K562 (cell line): ENCODE data around the gene SAP130. TPM values are rescaled to one million over a fixed set of nuclear protein-coding genes. Genes with fewer than 3 reads are reported as not detected.

Experiments used
- ARID1B ChIP-seq: fragments of 450-650 bp; IDR thresholded peaks from 2 replicates; pipeline ENCODE4 v1.6.1; 2016; ENCODE audit warnings: antibody characterized with exemption, mild to moderate bottlenecking, inconsistent platforms
- BCOR ChIP-seq: fragments of 450-650 bp; IDR thresholded peaks from 2 replicates; pipeline ENCODE4 v1.6.1; 2016
- BRD4 ChIP-seq: fragments of 200-600 bp; sonication (generic); IDR thresholded peaks from 2 replicates; pipeline ENCODE4 v1.6.1; 2017; ENCODE audit warnings: inconsistent platforms
- CCNT2 ChIP-seq: IDR thresholded peaks from 2 replicates; pipeline ENCODE4 v1.6.1; 2011; ENCODE audit warnings: borderline replicate concordance, low read depth, mild to moderate bottlenecking, moderate library complexity, mixed read lengths, low read length; ENCODE audit not compliant: insufficient read length; ENCODE audit errors: extremely low read depth
- CHCHD3 ChIP-seq: fragments of 250-450 bp; sonication (Bioruptor Pico); IDR thresholded peaks from 2 replicates; pipeline ENCODE4 v2.1.2; 2022; ENCODE audit warnings: mild to moderate bottlenecking
- CREBBP ChIP-seq: IDR thresholded peaks from one replicate; pipeline ENCODE4 v1.6.1; 2012; ENCODE audit warnings: low read depth, mild to moderate bottlenecking, control low read depth, inconsistent platforms, low read length
- FOSL1 ChIP-seq: fragments of 200-800 bp; sonication (Bioruptor generic); conservative IDR thresholded peaks from 2 replicates; pipeline ENCODE4 v1.6.1; 2016; ENCODE audit warnings: missing genetic modification characterization, missing compliant biosample characterization
- GABPA ChIP-seq: fragments of 200-800 bp; sonication (Bioruptor generic); conservative IDR thresholded peaks from 2 replicates; pipeline ENCODE4 v1.6.1; 2016; ENCODE audit warnings: low read depth, missing genetic modification characterization, missing compliant biosample characterization
- JUN ChIP-seq, 2 experiments: sonication (generic) in 1 of 2; formaldehyde crosslinking in 1 of 2; IDR thresholded peaks; 2 replicates each; pipeline versions ENCODE4 v1.6.1 to v1.8.0; 2012 to 2022; ENCODE audit warnings: borderline replicate concordance in 2 of 2, mild to moderate bottlenecking in 2 of 2, improper control_type of control experiment in 1 of 2, low read depth in 1 of 2, low read length in 1 of 2, missing genetic modification reagents in 1 of 2
- MEF2A ChIP-seq: IDR thresholded peaks from 2 replicates; pipeline ENCODE4 v1.6.1; 2011; ENCODE audit warnings: low read depth, mild to moderate bottlenecking, low read length, moderate library complexity; ENCODE audit not compliant: control insufficient read depth
- NBN ChIP-seq: fragments of 450-650 bp; IDR thresholded peaks from 2 replicates; pipeline ENCODE4 v1.6.1; 2016; ENCODE audit warnings: low read depth, mild to moderate bottlenecking
- NFE2L1 ChIP-seq: fragments of 450-650 bp; IDR thresholded peaks from 2 replicates; pipeline ENCODE4 v1.6.1; 2016; ENCODE audit warnings: missing genetic modification characterization, low read depth, mild to moderate bottlenecking, missing compliant biosample characterization, moderate library complexity, borderline replicate concordance
- NR4A1 ChIP-seq, 2 experiments: fragments of 250-450 bp in 1 of 2; fragments of 450-650 bp in 1 of 2; sonication (Bioruptor Pico) in 1 of 2; IDR thresholded peaks; 2 replicates each; pipeline versions ENCODE4 v1.4.0 to v1.6.1; 2016 to 2020; ENCODE audit warnings: mild to moderate bottlenecking in 2 of 2, missing compliant biosample characterization in 1 of 2, missing genetic modification characterization in 1 of 2, moderate library complexity in 1 of 2
- POLR2B ChIP-seq: fragments of 450-650 bp; IDR thresholded peaks from 2 replicates; pipeline ENCODE4 v1.6.1; 2018; ENCODE audit warnings: low read depth; ENCODE audit not compliant: partially characterized antibody
- RB1 ChIP-seq: fragments of 450-650 bp; IDR thresholded peaks from 2 replicates; pipeline ENCODE4 v1.6.1; 2017; ENCODE audit warnings: low read depth, mild to moderate bottlenecking
- TEAD1 ChIP-seq, 2 experiments: fragments of 450-650 bp in 1 of 2; sonication (generic) in 1 of 2; formaldehyde crosslinking; IDR thresholded peaks; 2 replicates each; pipeline versions ENCODE4 v1.4.0 to v1.8.0; 2020 to 2022; ENCODE audit warnings: mild to moderate bottlenecking in 2 of 2, missing genetic modification reagents in 1 of 2
- TOE1 ChIP-seq, 2 experiments: fragments of 450-650 bp in 1 of 2; sonication (generic) in 1 of 2; formaldehyde crosslinking in 1 of 2; IDR thresholded peaks; 2 replicates each; pipeline versions ENCODE4 v1.7.1 to v1.8.0; 2016 to 2022; ENCODE audit warnings: borderline replicate concordance in 2 of 2, mild to moderate bottlenecking in 2 of 2, antibody characterized with exemption in 1 of 2, inconsistent platforms in 1 of 2, low read depth in 1 of 2, missing genetic modification reagents in 1 of 2, moderate library complexity in 1 of 2
- ZFPM2 ChIP-seq: fragments of 250-450 bp; sonication (Bioruptor Pico); IDR thresholded peaks from 2 replicates; pipeline ENCODE4 v1.5.1; 2022; ENCODE audit warnings: mild to moderate bottlenecking
- ZNF316 ChIP-seq: fragments of 450-650 bp; IDR thresholded peaks from 2 replicates; pipeline ENCODE4 v1.6.1; 2016
- ZNF696 ChIP-seq: fragments of 250-450 bp; sonication (Bioruptor Pico); conservative IDR thresholded peaks from 2 replicates; pipeline ENCODE4 v1.4.0; 2020; ENCODE audit warnings: mild to moderate bottlenecking, moderate library complexity
- ZZZ3 ChIP-seq: fragments of 450-650 bp; IDR thresholded peaks from 2 replicates; pipeline ENCODE4 v1.6.1; 2016; ENCODE audit warnings: antibody characterized with exemption, mild to moderate bottlenecking, moderate library complexity
- polyA plus RNA-seq, 8 experiments: library from polyadenylated mRNA; depleted of rRNA in 4 of 8; stranded (reverse) in 5 of 8; unstranded in 3 of 8; fragments of >200 nt; fragmentation: Nextera tagmentation in 2 of 8; fragmentation: Illumina TruSeq in 1 of 8; extraction: Ambion mirVana in 2 of 8; extraction: Trizol in 1 of 8; gene quantifications; 2 replicates each; pipeline versions ENCODE4 v1.2.1 to v1.2.3, GENCODE V29; 2011 to 2014; ENCODE audit warnings: inconsistent platforms in 1 of 8, missing spikeins in 1 of 8
- total RNA-seq, 7 experiments: library from RNA; depleted of rRNA in 6 of 7; stranded (reverse); fragments of >200 nt in 6 of 7; fragmentation: Illumina TruSeq in 2 of 7; extraction: Trizol in 2 of 7; gene quantifications; 2 replicates each; pipeline versions ENCODE4 v1.2.1 to v1.2.3, GENCODE V29; 2011 to 2021; ENCODE audit warnings: low replicate concordance in 1 of 7
- TF ChIP-seq, protein P1 (sequence below): fragments of 250-450 bp; sonication (Bioruptor Pico); IDR thresholded peaks from 2 replicates; pipeline ENCODE4 v1.8.0; 2022; ENCODE audit warnings: moderate library complexity, mild to moderate bottlenecking, inconsistent platforms
- TF ChIP-seq, protein P2 (sequence below), 2 experiments: fragments of 450-650 bp; conservative IDR thresholded peaks; 2 replicates each; pipeline ENCODE4 v1.6.1; 2017; ENCODE audit warnings: mild to moderate bottlenecking in 2 of 2, moderate library complexity in 2 of 2

The SAP130 gene
- total and polyA plus RNA-seq, 9 of the 15 experiments (the other 6 are each of a cell fraction or from before 2014, with no cell fraction given) = 4.5 to 33.4 (median 7.4) TPM

DNA sequence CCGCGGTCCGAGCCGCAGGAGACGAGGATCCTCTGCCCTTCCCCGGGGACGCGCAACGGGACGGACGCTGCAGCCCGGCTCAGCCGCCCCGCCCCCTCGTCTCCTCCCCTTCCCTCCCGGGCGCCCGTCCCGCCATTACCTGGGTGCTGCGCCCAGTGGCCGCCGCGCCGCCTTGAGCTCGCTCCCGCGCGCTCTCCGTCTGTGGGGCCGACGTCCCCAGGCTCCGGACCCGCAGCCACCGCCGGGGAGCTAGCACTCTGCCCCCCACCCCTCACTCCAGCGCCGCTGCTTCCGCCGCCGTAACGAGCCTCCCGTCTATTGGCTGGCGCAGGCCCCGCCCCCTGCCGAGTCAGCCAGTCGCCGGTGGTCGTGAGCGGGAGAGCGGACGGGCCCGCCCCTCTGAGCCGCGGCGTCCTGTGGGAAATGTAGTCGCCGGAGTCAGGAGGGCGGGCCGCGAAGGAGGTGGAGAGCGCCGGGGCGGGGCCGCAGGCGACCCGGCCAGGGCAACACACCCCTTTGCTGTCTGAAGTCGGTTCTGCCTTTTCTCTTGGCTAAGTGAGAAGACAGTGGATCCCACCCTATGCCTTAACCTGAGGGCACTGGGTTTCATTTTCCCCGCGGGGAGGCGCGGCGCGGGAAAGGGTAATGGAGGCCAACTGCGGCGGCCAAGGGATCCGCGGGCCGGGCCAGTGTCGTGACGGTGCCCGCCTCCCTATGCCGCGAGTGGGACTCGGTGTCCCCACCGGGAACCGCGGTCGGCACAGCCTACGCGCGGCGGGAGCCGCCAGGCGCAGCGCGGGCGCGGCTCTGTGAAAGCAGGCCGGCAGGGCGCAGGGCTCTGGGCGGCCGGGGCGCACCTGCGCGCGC lies at the start of gene SAP130 (continued):
- TF ChIP-seq, protein P1, sequence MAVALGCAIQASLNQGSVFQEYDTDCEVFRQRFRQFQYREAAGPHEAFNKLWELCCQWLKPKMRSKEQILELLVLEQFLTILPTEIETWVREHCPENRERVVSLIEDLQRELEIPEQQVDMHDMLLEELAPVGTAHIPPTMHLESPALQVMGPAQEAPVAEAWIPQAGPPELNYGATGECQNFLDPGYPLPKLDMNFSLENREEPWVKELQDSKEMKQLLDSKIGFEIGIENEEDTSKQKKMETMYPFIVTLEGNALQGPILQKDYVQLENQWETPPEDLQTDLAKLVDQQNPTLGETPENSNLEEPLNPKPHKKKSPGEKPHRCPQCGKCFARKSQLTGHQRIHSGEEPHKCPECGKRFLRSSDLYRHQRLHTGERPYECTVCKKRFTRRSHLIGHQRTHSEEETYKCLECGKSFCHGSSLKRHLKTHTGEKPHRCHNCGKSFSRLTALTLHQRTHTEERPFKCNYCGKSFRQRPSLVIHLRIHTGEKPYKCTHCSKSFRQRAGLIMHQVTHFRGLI (CRISPR knock-in tag) = no peak
- no peak for TF ChIP-seq ZNF316
- peak; percentile 30; the same call in 1 of the 2 replicates for TF ChIP-seq NR4A1 (CRISPR knock-in tag; IDR thresholded peaks at IDR 0.05)
- TF ChIP-seq NR4A1 (tag; IDR thresholded peaks at IDR 0.05) = no peak
- no peak for TF ChIP-seq MEF2A
- TF ChIP-seq, protein P2, sequence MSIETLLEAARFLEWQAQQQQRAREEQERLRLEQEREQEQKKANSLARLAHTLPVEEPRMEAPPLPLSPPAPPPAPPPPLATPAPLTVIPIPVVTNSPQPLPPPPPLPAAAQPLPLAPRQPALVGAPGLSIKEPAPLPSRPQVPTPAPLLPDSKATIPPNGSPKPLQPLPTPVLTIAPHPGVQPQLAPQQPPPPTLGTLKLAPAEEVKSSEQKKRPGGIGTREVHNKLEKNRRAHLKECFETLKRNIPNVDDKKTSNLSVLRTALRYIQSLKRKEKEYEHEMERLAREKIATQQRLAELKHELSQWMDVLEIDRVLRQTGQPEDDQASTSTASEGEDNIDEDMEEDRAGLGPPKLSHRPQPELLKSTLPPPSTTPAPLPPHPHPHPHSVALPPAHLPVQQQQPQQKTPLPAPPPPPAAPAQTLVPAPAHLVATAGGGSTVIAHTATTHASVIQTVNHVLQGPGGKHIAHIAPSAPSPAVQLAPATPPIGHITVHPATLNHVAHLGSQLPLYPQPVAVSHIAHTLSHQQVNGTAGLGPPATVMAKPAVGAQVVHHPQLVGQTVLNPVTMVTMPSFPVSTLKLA (conservative IDR thresholded peaks at IDR 0.05) = peak in 1 of 2 experiments; percentile 62; a peak in 2 of 4 replicates
- no peak for TF ChIP-seq NFE2L1 (tag)
- TF ChIP-seq ZFPM2 (CRISPR knock-in tag) = no peak
- no peak for TF ChIP-seq NBN
- peak; percentile 67 for TF ChIP-seq CCNT2
- no peak for TF ChIP-seq JUN (IDR thresholded peaks at IDR 0.05; ENCODE audit: borderline replicate concordance, low read depth, low read length)
- TF ChIP-seq JUN (CRISPR knock-in tag; IDR thresholded peaks at IDR 0.05; ENCODE audit: borderline replicate concordance) = no peak
- no peak for TF ChIP-seq FOSL1 (tag)
- TF ChIP-seq TOE1 (IDR thresholded peaks at IDR 0.05; ENCODE audit: borderline replicate concordance) = 0 out of 2 replicates have a peak, but pooled peaks have one; percentile 20
- TF ChIP-seq TOE1 (CRISPR knock-in tag; IDR thresholded peaks at IDR 0.05; ENCODE audit: borderline replicate concordance, low read depth) = no peak
- TF ChIP-seq CREBBP = no peak
- TF ChIP-seq ZNF696 = no peak
- TF ChIP-seq BRD4 = no peak
- peak; percentile 64 for TF ChIP-seq POLR2B
- TF ChIP-seq RB1 = peak; percentile 79
- TF ChIP-seq TEAD1 (CRISPR knock-in tag; IDR thresholded peaks at IDR 0.05) = peak in 1 of 2 experiments; percentile 59; a peak in 1 of 4 replicates
- TF ChIP-seq ZZZ3 = no peak
- TF ChIP-seq CHCHD3 = 0 out of 2 replicates have a peak, but pooled peaks have one; percentile 5
- peak; percentile 89 for TF ChIP-seq GABPA (tag)
- TF ChIP-seq ARID1B = no peak
- peak; percentile 23; the same call in 1 of the 2 replicates for TF ChIP-seq BCOR
